DMS114 treated with DMSO at 0.1 percent for 48 hours (cell line): ENCODE results near the gene TXNDC16.

Experiments
- DNase-seq: peaks from one replicate; lab custom pipeline; 2025; ENCODE audit not compliant: unreplicated experiment; lab: John Stamatoyannopoulos, UW

TXNDC16 gene

GRCh38 chr14:52395728-52396127 lies 156.6 kb downstream of the TXNDC16 start:
- no peak for DNase-seq

DNA sequence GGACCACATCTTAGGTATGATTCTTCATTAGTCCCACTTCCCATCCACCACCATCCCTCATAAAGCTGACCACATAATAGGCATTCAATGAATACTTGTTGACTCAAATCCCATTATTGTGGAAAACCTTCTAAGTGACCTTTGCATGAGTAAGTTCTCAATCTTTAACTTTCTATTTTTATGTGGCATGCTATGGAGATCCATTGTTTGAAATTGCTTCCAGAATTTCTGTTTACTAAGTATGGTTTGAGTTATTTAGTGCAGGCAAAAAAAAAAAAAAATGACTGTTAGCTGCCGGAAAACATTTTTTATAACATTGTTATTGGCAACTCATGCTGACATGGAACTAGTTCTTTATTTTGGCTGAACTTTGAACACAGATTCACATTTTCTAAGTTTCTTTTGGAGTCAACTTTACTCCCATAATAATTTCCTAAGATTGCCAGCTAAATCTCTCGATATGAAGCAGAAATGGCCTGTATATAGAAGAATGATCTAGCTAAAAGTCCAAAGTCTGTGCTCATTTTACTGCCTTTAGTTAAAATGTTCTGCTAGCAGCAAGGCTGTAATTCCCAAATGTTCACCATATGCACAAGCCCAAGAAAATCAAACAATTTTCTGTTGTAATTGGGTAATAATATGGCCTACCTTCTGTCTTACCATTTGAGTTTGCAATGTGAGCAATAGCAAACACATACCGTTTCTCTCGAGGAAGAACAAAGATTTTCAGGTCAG lies 160.3 kb downstream of the TXNDC16 start:
- DNase-seq, result no peak
